B cell (primary cell): ENCODE data around the gene RAD17. TPM values are rescaled to one million over a fixed set of nuclear protein-coding genes. Genes with fewer than 3 reads are reported as not detected.

Experiments
- ATAC-seq: fragments of 200-7000 bp; cut with Tn5 transposase; one replicate; pipeline ENCODE4 v1.10.0; 2021; ENCODE audit warnings: low read depth, mild to moderate bottlenecking, moderate number of reproducible peaks, moderate library complexity
- CTCF ChIA-PET: fragments of 350-600 bp; sonication (Branson Sonifier 250); formaldehyde crosslinking; loops from one replicate; lab custom pipeline; 2021; ENCODE audit warnings: antibody characterized with exemption, inconsistent platforms; lab: Charles Lee
- POLR2A ChIA-PET: fragments of 350-600 bp; sonication (Branson Sonifier 250); formaldehyde crosslinking; loops from one replicate; lab custom pipeline; 2021; ENCODE audit warnings: antibody characterized with exemption; lab: Charles Lee
- DNase-seq: peaks from one replicate; pipeline ENCODE4 v3.0.0; 2013
- H2AFZ ChIP-seq: 2 replicates; pipeline ENCODE4 v1.6.1; 2012; ENCODE audit warnings: mild to moderate bottlenecking, low read depth, low read length; ENCODE audit not compliant: insufficient read depth, poor library complexity, severe bottlenecking
- H3K27ac ChIP-seq, 2 donors: 1 replicate in 1 of 2; 2 replicates in 1 of 2; pipeline ENCODE4 v1.5.1; 2012 to 2013; ENCODE audit warnings: low read length in 2 of 2, mild to moderate bottlenecking in 2 of 2, moderate library complexity in 1 of 2
- H3K27me3 ChIP-seq, 4 experiments: fragments of 200-600 bp in 1 of 4; sonication (generic) in 1 of 4; replicated peaks in 1 of 4; 1 replicate in 2 of 4; 2 replicates in 2 of 4; pipeline versions ENCODE4 v1.6.1 to v1.7.0; 2013 to 2016; ENCODE audit warnings: low read length in 3 of 4, mild to moderate bottlenecking in 2 of 4, mixed read lengths in 1 of 4, moderate library complexity in 1 of 4; ENCODE audit not compliant: insufficient read depth in 4 of 4, control insufficient read depth in 3 of 4; ENCODE audit errors: control extremely low read depth in 1 of 4
- H3K36me3 ChIP-seq, 2 experiments: replicated peaks in 1 of 2; 1 replicate in 1 of 2; 2 replicates in 1 of 2; pipeline versions ENCODE4 v1.6.1 to v1.7.1; 2013; ENCODE audit warnings: low read length in 1 of 2; ENCODE audit not compliant: insufficient read depth in 2 of 2, control insufficient read depth in 1 of 2; ENCODE audit errors: control extremely low read depth in 1 of 2, extremely low read depth in 1 of 2
- H3K4me1 ChIP-seq, 2 donors: fragments of 200-600 bp in 1 of 2; sonication (generic) in 1 of 2; 1 replicate in 1 of 2; 2 replicates in 1 of 2; pipeline versions ENCODE4 v1.5.1 to v1.6.1; 2013 to 2017; ENCODE audit warnings: low read length in 2 of 2; ENCODE audit not compliant: control insufficient read depth in 2 of 2, insufficient read depth in 2 of 2
- H3K4me2 ChIP-seq: replicated peaks from 2 replicates; pipeline ENCODE3; 2012; ENCODE audit warnings: mild to moderate bottlenecking, low read depth, low read length; ENCODE audit not compliant: poor library complexity, severe bottlenecking
- H3K4me3 ChIP-seq, 5 experiments: fragments of 200-600 bp in 1 of 5; sonication (generic) in 1 of 5; 1 replicate in 3 of 5; 2 replicates in 2 of 5; pipeline versions ENCODE4 v1.5.1 to v1.7.0; 2011 to 2016; ENCODE audit warnings: low read length in 4 of 5, mild to moderate bottlenecking in 4 of 5, low read depth in 2 of 5, control low read depth in 1 of 5, moderate library complexity in 1 of 5; ENCODE audit not compliant: insufficient read depth in 1 of 5; ENCODE audit errors: control extremely low read depth in 1 of 5, extremely low read depth in 1 of 5
- H3K79me2 ChIP-seq: fragments of 200-600 bp; sonication (generic); one replicate; pipeline ENCODE4 v1.6.0; 2016; ENCODE audit warnings: low read length; ENCODE audit not compliant: control insufficient read depth, insufficient read depth
- H3K9ac ChIP-seq: fragments of 200-600 bp; sonication (generic); 2 replicates; pipeline ENCODE4 v1.6.1; 2017; ENCODE audit warnings: mild to moderate bottlenecking, low read length, moderate library complexity
- H3K9me3 ChIP-seq, 3 donors: one replicate each; pipeline versions ENCODE4 v1.6.1 to v1.7.1; 2013; ENCODE audit warnings: low read length in 2 of 3; ENCODE audit not compliant: control insufficient read depth in 2 of 3, insufficient read depth in 1 of 3; ENCODE audit errors: control extremely low read depth in 1 of 3
- H4K20me1 ChIP-seq: 2 replicates; pipeline ENCODE4 v1.6.0; 2012; ENCODE audit warnings: mild to moderate bottlenecking, low read length; ENCODE audit not compliant: insufficient read depth, control insufficient read depth, poor library complexity, severe bottlenecking
- H3K27ac Mint-ChIP-seq: one replicate; pipeline ENCODE4 v1.8.0; 2021; ENCODE audit warnings: mixed read lengths
- H3K27me3 Mint-ChIP-seq: one replicate; pipeline ENCODE4 v1.8.0; 2021; ENCODE audit warnings: mixed read lengths
- H3K4me1 Mint-ChIP-seq: one replicate; pipeline ENCODE4 v1.8.0; 2021; ENCODE audit warnings: mixed read lengths
- H3K4me3 Mint-ChIP-seq: one replicate; pipeline ENCODE4 v1.8.0; 2021; ENCODE audit warnings: mixed read lengths
- H3K9me3 Mint-ChIP-seq: one replicate; pipeline ENCODE4 v1.8.0; 2022; ENCODE audit warnings: mixed read lengths; ENCODE audit not compliant: insufficient read depth
- CTCF ChIP-seq: fragments of 200-600 bp; IDR thresholded peaks from one replicate; pipeline ENCODE4 v1.8.0; 2022; ENCODE audit warnings: antibody characterized with exemption, mild to moderate bottlenecking
- EZH2 ChIP-seq: IDR thresholded peaks from 2 replicates; pipeline ENCODE4 v1.6.1; 2012; ENCODE audit warnings: borderline replicate concordance, low read depth, mild to moderate bottlenecking, moderate library complexity, low read length; ENCODE audit not compliant: insufficient read depth, poor library complexity, severe bottlenecking
- WGBS: methylation state at CpG from one replicate; pipeline ENCODE4 v1.1.5; 2013; ENCODE audit warnings: missing lambda C conversion rate; ENCODE audit not compliant: insufficient coverage; 5-methylcytosine and 5-hydroxymethylcytosine counted together
- intact Hi-C: fragments of 100-400 bp; cut with micrococcal nuclease; formaldehyde crosslinking; loops from one replicate; pipeline ENCODE4 v1.10.0; 2022
- polyA plus RNA-seq: library from polyadenylated mRNA; depleted of rRNA; stranded (reverse); fragments of >200 nt; gene quantifications from 2 replicates; pipeline ENCODE4 v1.2.3, GENCODE V29; 2012
- total RNA-seq, 2 donors: library from RNA; stranded (reverse); fragments of 120-200 nt in 1 of 2; gene quantifications; 1 replicate in 1 of 2; 2 replicates in 1 of 2; pipeline versions ENCODE4 v1.2.3 to v1.2.4, GENCODE V29; 2013 to 2022

Gene RAD17
- total and polyA plus RNA-seq, 2 donors (not counting 1 experiment from before 2014, with no cell fraction given): 21.0 to 39.6 TPM

DNA sequence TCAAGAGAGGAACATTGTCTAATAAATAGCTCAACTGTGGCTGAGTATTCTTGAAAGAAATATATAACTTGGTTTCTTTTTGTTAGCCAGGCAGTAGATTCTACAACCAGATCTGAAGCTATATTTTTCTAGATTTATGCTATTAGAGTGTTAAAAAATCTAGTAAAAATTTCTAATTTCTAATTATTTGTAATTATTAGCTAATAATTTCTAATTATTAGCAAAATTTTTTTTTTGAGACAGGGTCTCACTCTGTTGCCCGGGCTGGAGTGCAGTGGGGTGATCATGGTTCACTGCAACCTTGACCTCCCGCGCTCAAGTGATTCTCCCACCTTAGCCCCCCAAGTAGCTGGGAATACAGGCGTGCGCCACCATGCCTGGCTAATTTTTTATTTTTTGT lies 2.8 kb downstream of the RAD17 start:
- Histone ChIP-seq H3K4me3 (no peak overlapping the region), H3K4me2 (peak overlapping the region; percentile 16), H3K4me1 (peaks cover 29 to 39% of the 10 kb centered on the region in 2 donors), H3K79me2 (peaks cover 44% of the 10 kb centered on the region), H3K27me3 (no peaks in the 10 kb centered on the region), H3K36me3 (peaks cover 4 to 9% of the 10 kb centered on the region in 2 experiments), H4K20me1 (no peaks in the 10 kb centered on the region), H3K9me3 (no peaks in the 10 kb centered on the region), H3K27ac (no peak overlapping the region), H2AFZ (no peak overlapping the region), H3K9ac (no peak overlapping the region)
- no peaks in the 10 kb centered on the region for H3K27me3 Mint-ChIP-seq
- H3K9me3 Mint-ChIP-seq: no peaks in the 10 kb centered on the region
- H3K4me3 Mint-ChIP-seq: no peak overlapping the region
- intact Hi-C loops: no loop called here
- H3K4me1 Mint-ChIP-seq: peaks cover 57% of the 10 kb centered on the region
- no peak for TF ChIP-seq CTCF
- no peak for TF ChIP-seq EZH2
- ATAC-seq (no peak), DNase-seq (no peak)
- H3K27ac Mint-ChIP-seq: no peak overlapping the region
- CTCF ChIA-PET: interaction anchor here (1.3 kb wide), 1 partner anchor 279 kb away, joined by 14 read pairs; the partner anchor contains the start of gene SLC30A5
- WGBS: no CpG with 5 or more reads among the region's 5 CpGs
- POLR2A ChIA-PET: no interaction called here

- Mint-ChIP-seq H3K27ac (peak overlapping the region; percentile 91), H3K4me1 (peaks cover 43% of the 10 kb centered on the region), H3K27me3 (no peaks in the 10 kb centered on the region), H3K9me3 (no peaks in the 10 kb centered on the region), H3K4me3 (peak overlapping the region; percentile 74)
- peak; percentile 40 for DNase-seq
- Histone ChIP-seq H3K4me2 (peak overlapping the region; percentile 55), H2AFZ (no peak overlapping the region), H3K27ac (peak overlapping the region; percentile 55 to 82), H3K9ac (peak overlapping the region; percentile 45), H4K20me1 (no peaks in the 10 kb centered on the region), H3K27me3 (no peaks in the 10 kb centered on the region), H3K4me3 (peak overlapping the region in 2 of 5 experiments; percentile 25 to 34), H3K4me1 (peaks cover 16 to 26% of the 10 kb centered on the region in 2 donors), H3K79me2 (peaks cover 25% of the 10 kb centered on the region), H3K36me3 (peaks cover 7 to 9% of the 10 kb centered on the region in 2 experiments), H3K9me3 (no peaks in the 10 kb centered on the region)
- peak; percentile 47 for ATAC-seq
- CTCF ChIA-PET: interaction anchor here (1.2 kb wide), 1 partner anchor 281 kb away, joined by 9 read pairs; the partner anchor contains the start of gene SLC30A5
- POLR2A ChIA-PET: no interaction called here
- WGBS: 67% methylated on average over 1 of the region's 4 CpGs
- TF ChIP-seq EZH2 (no peak), CTCF (no peak)
- intact Hi-C loops: no loop called here
Observed at GRCh38 chr5:69374911-69375446, 5.4 kb downstream of the RAD17 start.
